Activated CD4-positive, alpha-beta T cell treated with anti-CD3 and anti-CD28 coated beads, Interleukin-2, amount 50 U/mL, for 16 hours (primary cell): ENCODE data around the gene LIPE.
"Not testable (repeated sequence)": the region's sequence is repeated elsewhere in the genome, so short reads cannot be mapped to it uniquely, and the experiment has no call there.

ENCODE experiments used
- DNase-seq: peaks from one replicate; pipeline ENCODE4 v3.0.0-alpha.2; 2020

Gene LIPE

GRCh38 chr19:42427313-42427712 is at the start of gene LIPE:
LIPE (minus strand) TSS chr19:42427388; CDS start chr19:42427149, 239 bp downstream.
- DNase-seq, result no peak

- no peak for DNase-seq
Measured at GRCh38 chr19:42475366-42475765, 48.2 kb upstream of the LIPE start.

GRCh38 chr19:42474743-42475142 is 47.6 kb upstream of the LIPE start:
- no peak for DNase-seq

GRCh38 chr19:42473686-42474085 is 46.5 kb upstream of the LIPE start:
- no peak for DNase-seq

- DNase-seq, result no peak
Measured at GRCh38 chr19:42472402-42473147, 45.4 kb upstream of the LIPE start.

- no peak for DNase-seq
Measured at GRCh38 chr19:42471554-42472249, 44.5 kb upstream of the LIPE start.

- no peak for DNase-seq
Measured at GRCh38 chr19:42469311-42470235, 42.4 kb upstream of the LIPE start.

- DNase-seq, result no peak
Measured at GRCh38 chr19:42468273-42468796, 41.1 kb upstream of the LIPE start.

GRCh38 chr19:42467183-42467760 is 40.1 kb upstream of the LIPE start:
- no peak for DNase-seq

- no peak for DNase-seq
Measured at GRCh38 chr19:42466521-42467182, 39.5 kb upstream of the LIPE start.

- DNase-seq, result no peak
Measured at GRCh38 chr19:42465827-42466280, 38.7 kb upstream of the LIPE start.

GRCh38 chr19:42461700-42462324 is 34.6 kb upstream of the LIPE start:
- DNase-seq, result no peak

GRCh38 chr19:42461231-42461630 is 34.0 kb upstream of the LIPE start:
- DNase-seq, result not testable (repeated sequence)

GRCh38 chr19:42459926-42460325 is 32.7 kb upstream of the LIPE start:
- no peak for DNase-seq

GRCh38 chr19:42455621-42456081 is 28.5 kb upstream of the LIPE start:
- DNase-seq, result no peak

- DNase-seq, result no peak
Measured at GRCh38 chr19:42455086-42455485, 27.9 kb upstream of the LIPE start.

GRCh38 chr19:42452590-42452989 is 25.4 kb upstream of the LIPE start:
- DNase-seq, result no peak

- peak; percentile 87 for DNase-seq
Measured at GRCh38 chr19:42450314-42450934, 23.2 kb upstream of the LIPE start.

- not testable (repeated sequence) for DNase-seq
Measured at GRCh38 chr19:42448306-42448705, 21.1 kb upstream of the LIPE start.

- no peak for DNase-seq
Measured at GRCh38 chr19:42445948-42446347, 18.8 kb upstream of the LIPE start.

- no peak for DNase-seq
Measured at GRCh38 chr19:42443944-42444398, 16.8 kb upstream of the LIPE start.
